HAP-1 (cell line): ENCODE measurements around the gene ZCCHC10.

ENCODE experiments used
- DNase-seq, 2 experiments: peaks; one replicate each; pipeline ENCODE4 v3.0.0-alpha.2; 2016 to 2020; ENCODE audit warnings: low spot score in 2 of 2
- H3K27me3 ChIP-seq: fragments of 250-450 bp; sonication (Bioruptor Pico); 2 replicates; pipeline ENCODE4 v1.5.1; 2020; ENCODE audit warnings: low read depth, mild to moderate bottlenecking, moderate library complexity
- H3K36me3 ChIP-seq: fragments of 250-450 bp; sonication (Bioruptor Pico); replicated peaks from 2 replicates; pipeline ENCODE4 v1.5.1; 2020; ENCODE audit warnings: mild to moderate bottlenecking
- H3K4me1 ChIP-seq: fragments of 250-450 bp; sonication (Bioruptor Pico); 2 replicates; pipeline ENCODE4 v1.5.1; 2020; ENCODE audit warnings: mild to moderate bottlenecking
- H3K4me3 ChIP-seq: fragments of 250-450 bp; sonication (Bioruptor Pico); 2 replicates; pipeline ENCODE4 v1.5.1; 2020; ENCODE audit warnings: mild to moderate bottlenecking, moderate library complexity
- H3K9me3 ChIP-seq: fragments of 250-450 bp; sonication (Bioruptor Pico); 2 replicates; pipeline ENCODE4 v1.5.1; 2020; ENCODE audit warnings: mild to moderate bottlenecking, moderate library complexity
- in situ Hi-C: fragments of 300-500 bp; cut with MboI; formaldehyde crosslinking; loops from 3 replicates; pipeline ENCODE4 v1.14.3; 2020; ENCODE audit warnings: low sequenced_read_pairs, inconsistent platforms, mixed read lengths

Gene ZCCHC10

DNA sequence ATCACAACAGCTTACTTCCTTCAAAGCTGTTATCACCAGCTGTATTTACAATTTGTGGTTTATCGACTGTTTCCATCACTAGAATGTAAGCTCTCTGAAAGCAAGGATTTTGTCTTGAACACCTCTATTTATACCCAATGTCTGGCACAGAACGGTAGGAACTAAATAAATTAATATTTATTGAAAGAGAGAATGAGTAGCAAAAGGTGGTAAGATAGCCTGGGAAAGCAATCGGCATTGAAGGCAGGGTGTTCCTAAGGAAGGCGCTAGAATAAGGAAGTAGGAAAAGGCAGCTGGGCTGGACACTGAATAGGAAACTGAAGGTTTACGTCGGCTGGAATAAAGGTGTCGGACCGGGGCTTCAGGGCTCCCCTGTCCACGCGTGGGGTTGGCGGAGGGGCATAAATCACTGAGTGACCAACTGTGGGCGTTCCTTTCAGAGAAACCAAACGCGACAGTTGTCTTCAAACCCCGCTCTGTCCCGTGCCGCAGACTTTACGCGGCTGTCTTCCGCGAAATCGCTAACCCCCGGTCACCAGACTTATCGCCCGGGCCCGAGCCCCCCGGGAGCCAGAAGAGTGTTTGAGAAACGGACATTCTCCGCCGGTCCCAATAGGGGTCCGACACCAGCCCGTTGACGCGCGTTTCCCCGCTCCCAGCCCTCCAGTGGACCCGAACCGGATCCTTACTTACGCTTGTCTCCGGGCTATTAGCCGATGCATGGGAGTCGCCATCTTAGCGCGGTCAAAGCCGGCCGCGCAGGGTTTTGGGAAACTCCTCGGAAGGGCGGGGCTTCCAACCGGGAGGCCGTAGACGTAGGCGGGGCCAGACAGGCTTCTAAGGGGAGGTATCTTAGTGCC, at the start of gene ZCCHC10:
Gene ZCCHC10 (minus strand): TSS at position 746 of the 860 bp plus-strand sequence. CDS start 12 bp downstream, at position 734.
- Histone ChIP-seq H3K4me3 (peak within 1 kb of the TSS; percentile 95), H3K4me1 (peaks cover 5% of the 10 kb centered on the region; the same call in 1 of the 2 replicates), H3K36me3 (peaks cover 3% of the 10 kb centered on the region), H3K9me3 (no peaks in the 10 kb centered on the region), H3K27me3 (no peaks in the 10 kb centered on the region)
- peak; percentile 92 to 98 for DNase-seq
- in situ Hi-C loops, result no loop called here

DNA sequence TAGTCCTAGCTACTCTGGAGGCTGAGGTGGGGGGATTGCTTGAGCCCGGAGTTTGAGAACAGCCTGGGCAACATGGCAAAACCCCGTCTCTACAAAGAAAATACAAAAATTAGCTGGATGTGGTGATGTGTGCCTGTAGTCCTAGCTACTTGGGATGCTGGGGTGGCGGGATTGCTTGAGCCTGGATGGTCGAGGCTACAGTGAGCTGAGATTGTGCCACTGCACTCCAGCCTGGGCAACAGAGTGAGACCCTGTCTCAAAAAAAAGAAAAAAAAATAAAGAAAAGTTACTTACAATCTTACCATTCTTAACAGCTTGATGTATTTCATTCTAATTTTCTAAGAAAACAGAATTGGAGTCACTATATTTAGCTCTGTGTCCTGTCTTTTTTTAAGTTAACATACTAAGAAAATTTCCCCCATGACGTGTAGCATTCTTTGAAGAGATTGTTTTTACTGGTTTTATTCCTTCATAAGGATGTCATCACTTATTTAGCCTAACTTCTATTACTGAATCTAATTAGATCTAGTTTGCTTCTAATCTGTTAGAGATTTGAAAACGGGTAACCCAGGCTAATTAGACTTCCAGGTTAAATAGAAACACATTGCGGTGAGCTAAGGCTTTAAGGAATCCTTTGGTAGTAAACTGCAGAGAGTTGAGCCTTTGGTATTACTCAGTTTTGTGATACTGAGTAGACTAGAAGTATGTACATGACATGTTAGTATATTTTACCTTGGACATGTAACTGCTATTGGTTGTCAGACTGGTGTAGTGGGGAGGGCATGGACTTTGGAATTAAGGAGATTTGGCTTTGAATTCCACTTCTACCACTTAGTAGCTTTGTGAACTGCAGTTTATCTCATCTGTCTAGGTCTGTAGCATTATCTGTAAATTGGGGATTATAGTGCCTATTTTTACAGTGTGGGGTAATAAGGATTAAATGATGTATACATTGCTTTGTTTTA, 49.5 kb upstream of the ZCCHC10 start:
- in situ Hi-C loops, result no loop called here
- Histone ChIP-seq H3K4me1 (peaks cover 8% of the 10 kb centered on the region), H3K36me3 (peaks cover 58% of the 10 kb centered on the region), H3K9me3 (no peaks in the 10 kb centered on the region), H3K4me3 (no peak overlapping the region), H3K27me3 (no peaks in the 10 kb centered on the region)
- DNase-seq, result no peak

DNA sequence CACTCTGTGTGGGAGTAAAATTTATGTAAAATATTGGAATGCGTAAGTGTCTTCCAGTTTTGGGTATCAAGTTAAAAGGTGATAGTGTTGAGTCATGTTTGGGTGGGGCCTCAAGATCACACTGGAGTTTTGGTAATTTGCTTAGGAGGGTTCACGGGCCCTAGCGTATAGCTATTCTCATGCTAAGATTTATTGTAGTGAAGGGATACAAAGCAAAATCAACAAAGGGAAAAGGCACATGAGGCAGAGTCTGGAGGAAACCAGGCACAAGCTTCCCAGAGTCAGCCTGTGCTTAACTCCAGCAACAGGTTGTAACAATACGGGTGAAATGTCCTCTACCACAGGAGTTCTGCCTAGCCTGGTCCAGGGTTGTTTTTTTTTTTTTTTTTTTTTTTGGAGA, 45.7 kb upstream of the ZCCHC10 start:
- H3K4me1 ChIP-seq, result peaks cover 11% of the 10 kb centered on the region
- no peaks in the 10 kb centered on the region for H3K9me3 ChIP-seq
- no peak overlapping the region for H3K4me3 ChIP-seq
- peaks cover 82% of the 10 kb centered on the region for H3K36me3 ChIP-seq
- in situ Hi-C loops, result no loop called here
- H3K27me3 ChIP-seq, result no peaks in the 10 kb centered on the region
- peak; percentile 64 to 80 for DNase-seq

DNA sequence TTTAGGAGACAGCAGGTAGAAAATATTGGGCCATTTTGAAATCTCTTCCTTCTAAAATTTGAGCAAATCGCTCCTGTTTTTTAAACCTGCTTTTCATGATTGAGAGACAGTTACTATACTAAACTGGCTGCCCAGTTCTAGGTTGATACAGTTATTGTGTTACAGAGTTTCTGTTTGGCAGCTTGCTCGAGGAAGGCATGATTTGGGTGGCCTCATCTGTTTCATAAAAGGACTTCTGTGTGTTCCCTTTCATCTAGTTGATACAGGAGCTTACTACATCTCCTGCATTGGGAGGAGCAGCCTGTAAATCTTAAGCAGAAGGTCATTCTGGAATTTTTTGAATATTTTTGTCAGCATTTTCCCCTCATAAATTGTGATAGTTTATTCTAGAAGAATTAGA, 39.7 kb upstream of the ZCCHC10 start:
- Histone ChIP-seq H3K4me3 (no peak overlapping the region), H3K9me3 (no peaks in the 10 kb centered on the region), H3K4me1 (peaks cover 9% of the 10 kb centered on the region), H3K36me3 (peaks cover 59% of the 10 kb centered on the region), H3K27me3 (no peaks in the 10 kb centered on the region)
- in situ Hi-C loops, result no loop called here
- DNase-seq, result no peak

DNA sequence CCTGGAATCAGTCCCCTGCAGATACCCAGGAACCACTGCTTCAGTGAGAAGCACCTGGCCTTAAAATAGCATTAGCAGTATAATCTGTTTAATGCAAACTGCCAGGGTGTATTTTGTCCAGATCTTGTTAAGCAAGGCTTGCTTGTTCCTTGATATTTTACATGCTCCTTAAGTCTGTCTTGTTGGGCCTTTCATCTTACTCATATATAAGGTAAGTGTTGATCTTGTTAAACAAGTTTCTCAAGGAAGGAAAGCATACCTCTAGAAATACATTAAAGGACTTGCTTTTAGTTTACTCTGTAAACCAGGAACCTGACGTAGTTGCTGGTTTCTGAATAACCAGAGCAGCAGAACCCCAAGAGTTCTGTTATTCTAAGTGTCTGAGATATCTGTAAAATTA, 39.1 kb upstream of the ZCCHC10 start:
- no peak for DNase-seq
- Histone ChIP-seq H3K36me3 (peaks cover 53% of the 10 kb centered on the region), H3K4me1 (peaks cover 5% of the 10 kb centered on the region), H3K27me3 (no peaks in the 10 kb centered on the region), H3K9me3 (no peaks in the 10 kb centered on the region), H3K4me3 (no peak overlapping the region)
- in situ Hi-C loops, result no loop called here

DNA sequence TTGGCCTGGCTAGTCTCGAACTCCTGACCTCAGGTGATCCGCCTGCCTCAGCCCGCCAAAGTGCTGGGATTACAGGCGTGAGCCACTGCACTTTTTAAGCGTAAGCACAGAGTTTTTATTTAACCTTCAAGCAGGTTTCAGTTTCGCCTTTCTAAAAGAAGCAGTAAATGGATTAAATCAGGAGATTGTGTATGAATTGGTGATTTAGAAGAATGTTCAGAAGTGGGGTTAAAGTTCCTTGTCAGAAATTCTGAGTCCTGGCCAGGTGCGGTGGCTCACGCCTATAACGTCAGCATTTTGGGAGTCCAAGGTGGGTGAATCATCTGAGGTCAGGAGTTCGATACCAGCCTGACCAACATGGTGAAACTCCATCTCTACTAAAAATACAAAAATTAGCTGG, 37.6 kb upstream of the ZCCHC10 start:
- Histone ChIP-seq H3K9me3 (no peaks in the 10 kb centered on the region), H3K4me3 (no peak overlapping the region), H3K27me3 (no peaks in the 10 kb centered on the region), H3K36me3 (peaks cover 41% of the 10 kb centered on the region), H3K4me1 (peaks cover 5% of the 10 kb centered on the region)
- in situ Hi-C loops, result no loop called here
- DNase-seq, result no peak

DNA sequence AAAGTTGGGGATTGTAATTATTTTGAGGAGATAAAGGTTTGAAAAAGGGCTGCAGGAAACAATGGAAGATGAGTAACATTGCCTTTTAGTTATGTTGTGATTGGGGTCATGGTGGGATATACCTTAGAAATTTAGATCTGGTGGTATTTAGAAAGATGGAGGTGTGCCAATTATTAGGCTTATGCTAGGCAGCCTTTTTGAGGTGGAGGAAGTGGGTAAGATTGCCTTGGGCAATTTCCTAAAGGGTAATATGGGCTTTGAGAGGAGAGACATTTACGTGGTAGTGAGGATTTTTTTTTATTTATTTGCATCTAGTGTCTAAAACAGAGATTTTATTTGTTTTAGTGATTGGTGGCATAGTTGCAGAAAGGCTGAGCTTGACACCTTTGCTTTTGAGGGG, 35.9 kb upstream of the ZCCHC10 start:
- no peaks in the 10 kb centered on the region for H3K27me3 ChIP-seq
- DNase-seq, result no peak
- no peaks in the 10 kb centered on the region for H3K9me3 ChIP-seq
- H3K4me1 ChIP-seq, result peaks cover 10% of the 10 kb centered on the region
- H3K4me3 ChIP-seq, result no peak overlapping the region
- peaks cover 26% of the 10 kb centered on the region for H3K36me3 ChIP-seq
- in situ Hi-C loops, result no loop called here

DNA sequence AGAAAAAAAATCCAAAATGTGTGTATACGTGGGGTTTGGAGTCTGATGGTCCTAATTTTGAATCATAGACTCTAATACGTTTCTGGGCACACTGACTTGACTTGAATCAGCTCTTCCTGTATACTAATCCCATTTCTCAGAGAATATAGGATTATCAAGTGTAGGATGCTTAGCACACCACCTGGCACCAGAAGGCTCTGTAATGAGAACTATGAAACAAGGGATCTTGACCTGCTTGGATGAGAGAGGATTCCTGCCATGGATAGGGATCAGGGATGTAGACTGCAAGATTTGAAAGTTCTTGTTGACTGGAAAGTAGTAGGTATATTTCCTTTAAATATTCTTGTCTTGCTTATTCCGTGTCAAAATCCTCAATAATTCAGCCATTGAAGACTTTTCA, 33.3 kb upstream of the ZCCHC10 start:
- H3K4me3 ChIP-seq, result no peak overlapping the region
- no peaks in the 10 kb centered on the region for H3K27me3 ChIP-seq
- no peaks in the 10 kb centered on the region for H3K9me3 ChIP-seq
- peaks cover 18% of the 10 kb centered on the region for H3K4me1 ChIP-seq
- peaks cover 3% of the 10 kb centered on the region; the same call in 1 of the 2 replicates for H3K36me3 ChIP-seq
- no peak for DNase-seq
- in situ Hi-C loops, result no loop called here

DNA sequence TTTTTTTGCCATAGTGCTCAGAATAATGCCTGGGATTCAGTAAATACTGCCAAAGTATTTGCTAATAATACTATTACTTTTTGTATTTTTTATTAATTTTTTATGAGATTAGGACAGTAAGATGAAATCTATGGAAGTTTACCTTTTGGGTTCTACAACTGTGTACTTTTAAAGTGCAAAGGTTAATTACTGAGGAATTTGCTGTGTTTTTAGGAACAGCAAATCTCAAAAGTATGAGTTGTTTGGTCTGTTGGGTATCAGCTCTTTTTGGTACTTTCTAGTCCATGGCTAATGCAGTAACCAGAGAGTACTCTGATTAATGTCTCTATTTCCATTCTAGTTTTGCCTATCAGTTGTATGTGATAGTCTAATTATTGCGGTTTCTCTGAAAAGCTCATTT, 30.5 kb upstream of the ZCCHC10 start:
- H3K4me1 ChIP-seq, result peaks cover 19% of the 10 kb centered on the region
- in situ Hi-C loops, result no loop called here

DNA sequence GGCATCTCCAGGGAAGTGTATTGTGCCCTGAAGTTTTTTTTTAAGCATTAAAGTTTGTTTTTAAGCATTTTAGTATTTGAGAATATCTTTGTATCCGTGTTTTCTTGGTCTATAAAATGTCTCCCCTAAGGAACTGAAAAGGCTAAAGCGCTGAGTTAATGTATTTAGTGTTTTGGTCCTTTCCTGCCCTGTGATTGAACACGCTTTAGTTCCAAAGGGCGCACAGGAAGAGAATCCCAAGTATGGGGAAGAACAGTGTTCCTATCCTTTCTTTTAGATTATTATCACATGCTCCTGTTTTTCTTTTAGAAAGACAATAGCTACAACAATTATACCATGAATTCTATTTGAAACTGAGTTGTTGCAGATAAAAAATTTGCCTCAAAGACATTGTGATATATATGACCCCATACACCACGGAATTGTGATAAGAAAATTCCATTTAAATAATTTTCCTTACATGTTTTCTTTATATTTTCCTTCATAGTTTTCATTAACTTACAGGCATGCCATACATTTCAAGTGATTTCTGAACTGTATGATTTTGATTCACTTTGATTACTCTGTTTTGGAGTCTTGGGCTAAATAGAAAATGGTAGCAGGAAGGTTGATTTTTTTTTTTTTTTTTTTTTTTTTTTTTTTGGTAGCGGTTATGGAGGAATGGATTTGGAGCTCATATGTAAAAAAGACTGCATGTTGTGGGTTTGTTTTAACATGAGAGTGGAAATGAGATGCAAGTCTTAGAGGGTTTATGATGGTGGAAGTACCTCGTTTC, 28.5 kb upstream of the ZCCHC10 start:
- DNase-seq, result no peak
- Histone ChIP-seq H3K4me3 (no peak overlapping the region), H3K27me3 (no peaks in the 10 kb centered on the region), H3K4me1 (peaks cover 26% of the 10 kb centered on the region), H3K36me3 (peaks cover 13% of the 10 kb centered on the region), H3K9me3 (no peaks in the 10 kb centered on the region)
- in situ Hi-C loops, result no loop called here

More for the DNA sequence above, 30.5 kb upstream of the ZCCHC10 start:
- Histone ChIP-seq H3K27me3 (no peaks in the 10 kb centered on the region), H3K4me3 (no peak overlapping the region), H3K36me3 (peaks cover 8% of the 10 kb centered on the region), H3K9me3 (no peaks in the 10 kb centered on the region)
- no peak for DNase-seq

DNA sequence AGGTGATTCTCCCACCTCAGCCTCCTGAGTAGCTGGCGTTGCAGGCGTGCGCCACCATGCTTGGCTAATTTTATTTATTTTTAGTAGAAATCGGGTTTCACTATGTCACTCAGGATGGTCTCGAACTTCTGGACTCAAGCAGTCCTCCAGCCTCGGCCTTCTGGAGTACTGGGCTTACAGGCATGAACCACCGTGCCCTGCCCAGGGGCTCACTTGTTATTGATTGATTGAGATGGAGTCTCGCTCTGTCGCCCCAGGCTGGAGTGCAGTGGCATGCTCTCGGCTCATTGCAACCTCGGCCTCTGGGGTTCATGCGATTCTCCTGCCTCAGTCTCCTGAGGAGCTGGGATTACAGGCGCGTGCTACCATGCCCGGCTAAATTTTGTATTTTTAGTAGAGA, 27.1 kb upstream of the ZCCHC10 start:
- Histone ChIP-seq H3K4me1 (peaks cover 28% of the 10 kb centered on the region), H3K4me3 (peak overlapping the region; percentile 99), H3K27me3 (no peaks in the 10 kb centered on the region), H3K9me3 (no peaks in the 10 kb centered on the region), H3K36me3 (peaks cover 13% of the 10 kb centered on the region)
- no peak for DNase-seq
- in situ Hi-C loops, result no loop called here

DNA sequence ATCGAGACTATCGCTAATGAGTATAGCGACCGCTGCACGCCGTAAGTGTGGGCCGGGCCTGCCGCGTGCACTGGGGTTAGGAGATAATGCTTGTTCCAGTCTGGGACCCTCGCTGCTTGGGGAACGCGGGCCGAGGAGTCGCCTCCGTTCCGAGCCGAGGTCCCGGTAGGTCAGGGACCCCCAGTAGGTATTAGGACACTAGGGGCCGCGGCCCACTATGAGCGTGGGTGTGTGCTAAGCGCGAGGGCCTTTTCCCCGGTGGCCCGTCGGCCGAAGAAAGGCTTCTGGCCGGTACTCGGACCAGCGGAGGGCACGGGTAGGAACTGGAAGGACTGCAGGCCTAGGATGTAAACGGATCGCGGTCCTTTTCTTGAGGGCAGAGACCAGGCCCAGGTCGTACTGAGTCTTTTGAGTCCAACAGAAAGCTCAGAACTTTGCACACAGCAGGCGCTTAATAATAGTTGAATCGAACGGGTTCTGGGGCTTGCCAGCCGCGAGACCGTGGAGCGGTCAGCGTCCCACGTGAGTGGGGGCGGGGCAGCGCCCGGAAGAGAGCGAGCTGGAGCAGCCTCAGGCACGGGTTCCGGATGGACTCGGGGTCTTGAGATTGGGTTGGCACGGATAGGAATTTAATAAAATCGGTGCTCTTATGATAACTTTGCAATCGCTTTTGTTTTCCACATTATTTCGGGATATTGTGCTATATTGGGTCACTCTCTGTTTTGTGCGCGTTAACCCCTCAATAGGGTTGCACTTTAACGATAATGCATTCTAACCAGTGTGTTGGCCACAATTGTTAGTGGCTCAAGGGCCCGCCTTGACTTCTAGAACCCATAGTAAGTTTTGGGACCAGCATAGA, 26.2 kb upstream of the ZCCHC10 start:
- Histone ChIP-seq H3K4me1 (peaks cover 26% of the 10 kb centered on the region), H3K9me3 (no peaks in the 10 kb centered on the region), H3K36me3 (peaks cover 13% of the 10 kb centered on the region), H3K27me3 (no peaks in the 10 kb centered on the region), H3K4me3 (peak overlapping the region; percentile 99)
- peak; percentile 12 to 79 for DNase-seq
- in situ Hi-C loops, result no loop called here
